ENCODE data around the gene UBE2M. TPM values are rescaled to one million over a fixed set of nuclear protein-coding genes. Genes with fewer than 3 reads are reported as not detected.

Gene UBE2M
- polyA plus RNA-seq, 1 of the 3 experiments (the other 2 are of a cell fraction), result 135 TPM

GRCh38 chr19:58558623-58559274 is 338 bp upstream of the UBE2M start:
- TF ChIP-seq NFIC (IDR thresholded peaks at IDR 0.05; ENCODE audit: borderline replicate concordance) (no peak), SIN3A (IDR thresholded peaks at IDR 0.05; ENCODE audit: borderline replicate concordance, low read depth, low read length) (no peak), GABPA (IDR thresholded peaks at IDR 0.05; ENCODE audit: low read depth) (peak; percentile 82), NRF1 (IDR thresholded peaks at IDR 0.05; ENCODE audit: low read depth, low read length) (peak; percentile 85), POLR2AphosphoS5 (IDR thresholded peaks at IDR 0.05; ENCODE audit: low read depth, low read length) (peak; percentile 54; the same call in 1 of the 2 replicates), YY1 (IDR thresholded peaks at IDR 0.05; ENCODE audit: low read depth) (peak; percentile 96), FOXJ3 (CRISPR knock-in tag; IDR thresholded peaks at IDR 0.05) (no peak), REST (IDR thresholded peaks at IDR 0.05; ENCODE audit: low read depth, low read length) (0 out of 2 replicates have a peak, but pooled peaks have one; percentile 27), TAF1 (IDR thresholded peaks at IDR 0.05; ENCODE audit: borderline replicate concordance, low read depth, low read length) (peak; percentile 47; the same call in 1 of the 2 replicates), MAX (IDR thresholded peaks at IDR 0.05; ENCODE audit: low read depth) (peak; percentile 40; the same call in 1 of the 2 replicates)
- WGBS (ENCODE audit: low lambda C conversion rate), result under 1% methylated on average over 18 of the region's 76 CpGs

More at GRCh38 chr19:58558623-58559274, 338 bp upstream of the UBE2M start:
- peak overlapping the region; percentile 99 for H3K4me2 ChIP-seq
- peak overlapping the region; percentile 99 to 100 for H3K27ac ChIP-seq (ENCODE audit: low read depth in 2 of 2, low read length in 1 of 2)
- no peaks in the 10 kb centered on the region for H3K9me2 ChIP-seq
- peaks cover 9% of the 10 kb centered on the region; the same call in 1 of the 2 replicates for H4K20me1 ChIP-seq (ENCODE audit: insufficient read depth)
- peaks cover 39% of the 10 kb centered on the region for H3K79me2 ChIP-seq (ENCODE audit: insufficient read depth)
- H3K27me3 ChIP-seq (ENCODE audit: insufficient read depth), result no peaks in the 10 kb centered on the region
- H3K9me3 ChIP-seq, result no peaks in the 10 kb centered on the region
- peaks cover 38% of the 10 kb centered on the region for H3F3A ChIP-seq (replicated peaks; ENCODE audit: insufficient read depth)
- H2AFZ ChIP-seq (ENCODE audit: low read depth), result no peak overlapping the region
- peak overlapping the region; percentile 91 to 96 for H3K4me3 ChIP-seq (ENCODE audit: low read depth in 2 of 2, low read length in 1 of 2)
- H3K36me3 ChIP-seq (replicated peaks in 1 of 2; ENCODE audit: control insufficient read depth in 1 of 2, insufficient read depth in 2 of 2, low read length in 1 of 2), result peaks cover 16 to 18% of the 10 kb centered on the region in 2 experiments
- POLR2A ChIA-PET, result interaction anchor here (0.6 to 5.7 kb wide), 8 partner anchors 9 to 45 kb away, joined by 3 to 35 read pairs (median 8); partner anchors contain the start of genes MZF1, TRIM28 and ZBTB45
- H3K4me1 ChIP-seq (ENCODE audit: control insufficient read depth in 1 of 2, insufficient read depth in 2 of 2, low read depth in 1 of 2, low read length in 1 of 2), result peaks cover 20 to 71% of the 10 kb centered on the region in 2 experiments; a peak in 3 of 4 replicates
- CTCF ChIA-PET, result interaction anchor here (2.6 kb wide), 1 partner anchor 40 kb away, joined by 23 read pairs; the partner anchor contains the start of gene ZBTB45
- H3K9ac ChIP-seq, result peak overlapping the region; percentile 100
- peak; percentile 91 for DNase-seq
